COLO668 (cell line): Measurements from ENCODE around the gene PDE1A.

Source experiments
- DNase-seq: peaks from one replicate; lab custom pipeline; 2025; ENCODE audit not compliant: unreplicated experiment; lab: John Stamatoyannopoulos, UW

PDE1A gene

DNA sequence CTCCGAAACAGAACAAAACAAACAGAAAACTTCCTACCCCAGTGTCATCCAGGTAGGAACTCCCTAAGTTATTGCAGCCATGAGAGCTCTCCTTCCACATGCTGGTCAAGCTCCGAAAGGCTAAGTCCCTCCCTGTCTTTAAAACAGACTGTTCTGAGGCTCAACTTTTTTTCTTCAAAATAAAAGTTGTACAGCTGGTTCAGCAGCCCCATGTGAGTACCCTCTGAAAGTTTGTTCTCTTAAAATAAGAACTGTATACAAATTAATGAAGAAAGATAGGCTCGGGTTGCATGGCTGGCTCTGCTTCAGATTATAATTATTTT is at the start of gene PDE1A:
Gene PDE1A (minus strand): TSS at position 119 of the 323 bp plus-strand sequence.
- DNase-seq, result no peak

DNA sequence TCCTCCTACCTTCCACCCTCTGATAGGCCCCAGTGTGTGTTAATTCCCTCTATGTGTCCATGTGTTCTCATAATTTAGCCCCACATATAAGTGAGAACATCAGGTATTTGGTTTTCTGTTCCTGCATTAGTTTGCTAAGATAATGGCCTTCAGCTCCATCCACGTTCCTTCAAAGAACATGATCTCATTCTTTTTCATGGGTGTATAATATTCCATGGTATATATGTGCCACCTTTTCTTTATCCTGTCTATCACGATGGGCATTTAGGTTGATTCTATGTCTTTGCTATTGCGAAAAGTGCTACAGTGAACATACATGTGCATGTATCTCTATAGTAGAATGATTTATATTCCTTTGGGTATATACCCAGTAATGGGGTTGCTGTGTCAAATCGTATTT is 46.8 kb upstream of the PDE1A start:
- no peak for DNase-seq

DNA sequence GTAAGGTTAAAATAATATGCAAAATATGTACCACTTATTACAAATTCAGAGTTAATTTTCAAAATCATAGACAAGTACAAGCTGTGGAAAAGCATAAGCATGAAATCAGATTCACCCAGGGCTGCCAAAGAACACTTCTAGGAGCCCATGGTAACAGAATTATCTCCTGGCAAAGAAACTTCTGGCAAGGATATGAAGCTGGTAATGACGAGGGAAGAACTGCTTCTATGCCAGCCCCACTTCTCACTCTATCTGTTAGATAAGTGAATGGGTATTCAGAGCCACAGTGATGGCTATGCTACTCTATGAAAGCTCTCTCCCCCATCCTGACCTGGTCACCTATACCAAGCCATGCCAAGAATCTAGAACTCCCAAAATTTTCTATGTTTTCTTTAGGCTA is 36.9 kb upstream of the PDE1A start:
- DNase-seq, result no peak

DNA sequence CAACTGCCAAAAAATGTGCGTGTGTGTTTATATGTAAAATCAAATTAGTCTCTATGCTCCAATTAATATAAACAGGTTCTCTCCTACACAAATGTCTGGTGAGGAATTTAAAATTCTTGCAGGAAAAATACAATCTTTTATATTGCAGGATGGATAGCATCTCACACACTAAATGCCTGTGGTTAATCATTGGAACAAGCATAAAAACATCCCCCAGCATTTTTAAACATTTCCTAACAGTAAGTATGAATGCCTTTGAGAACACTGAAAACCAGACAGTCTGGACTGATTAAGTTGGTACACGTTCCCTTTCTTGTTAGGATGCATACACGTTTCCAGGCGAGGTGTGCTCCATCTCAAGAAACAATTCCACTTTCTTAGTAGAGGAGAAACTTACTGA is 29.9 kb upstream of the PDE1A start:
- no peak for DNase-seq

DNA sequence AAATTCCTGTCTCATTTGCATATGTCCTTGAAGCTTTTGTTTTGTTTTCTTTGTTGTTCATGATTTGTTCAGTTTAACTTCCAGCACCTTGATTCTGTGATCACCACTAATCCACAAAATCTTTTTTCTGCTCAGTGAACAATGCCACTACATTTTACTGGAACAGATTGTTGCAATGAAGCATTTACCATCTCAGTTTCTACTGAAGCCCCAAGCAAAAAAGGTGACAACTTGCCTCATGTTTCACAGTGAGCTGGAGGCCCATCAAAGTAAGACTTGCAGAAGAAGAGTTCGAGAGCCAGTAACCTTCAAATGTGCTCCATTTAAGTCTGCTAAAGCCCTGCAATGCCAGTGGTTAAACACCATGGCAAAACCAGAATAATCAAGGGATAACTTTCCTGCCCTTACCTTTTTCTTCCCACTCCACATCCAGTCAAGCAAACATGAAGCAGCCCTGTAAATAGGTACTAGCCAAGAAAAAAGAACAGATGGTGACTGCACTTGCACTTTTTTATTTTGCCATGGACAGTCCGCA is 25.7 kb upstream of the PDE1A start:
- no peak for DNase-seq

DNA sequence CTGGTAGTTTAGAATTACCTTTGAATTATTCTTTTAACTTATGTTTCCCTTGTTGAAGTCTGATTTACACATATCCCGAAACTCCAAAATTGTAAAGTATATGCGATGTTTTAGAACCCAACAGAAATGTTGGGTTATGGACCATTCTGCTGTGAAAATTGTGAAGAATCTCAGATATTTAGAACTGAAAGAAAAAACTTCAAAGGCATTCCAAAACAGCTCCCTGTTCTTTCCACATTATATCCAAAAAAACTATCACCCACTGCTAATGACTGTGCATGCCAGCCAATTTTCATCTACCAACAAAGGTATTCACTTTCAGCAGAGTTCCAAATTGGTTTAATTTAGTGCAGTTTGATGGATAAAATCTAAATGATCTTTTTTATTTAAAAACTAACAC is 21.5 kb upstream of the PDE1A start:
- no peak for DNase-seq

DNA sequence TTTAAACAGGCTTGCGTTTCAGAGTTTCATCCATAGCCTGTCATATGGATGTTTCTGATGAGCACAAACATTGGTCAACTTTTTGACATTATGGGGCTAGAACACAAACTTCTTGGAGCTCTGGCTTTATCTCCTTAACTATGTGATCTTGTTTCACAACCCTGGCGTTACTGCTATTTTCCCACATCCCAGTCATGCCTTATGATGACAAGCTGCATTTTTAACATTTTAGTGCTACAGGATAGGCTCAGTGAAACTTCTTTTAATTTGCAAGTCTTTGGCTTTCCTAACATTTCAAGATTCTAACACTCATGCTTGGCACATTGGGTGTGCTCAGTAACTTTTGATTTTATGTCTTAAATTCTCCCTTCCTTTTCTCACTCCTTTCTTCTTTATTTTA is 21.0 kb upstream of the PDE1A start:
- DNase-seq, result no peak

DNA sequence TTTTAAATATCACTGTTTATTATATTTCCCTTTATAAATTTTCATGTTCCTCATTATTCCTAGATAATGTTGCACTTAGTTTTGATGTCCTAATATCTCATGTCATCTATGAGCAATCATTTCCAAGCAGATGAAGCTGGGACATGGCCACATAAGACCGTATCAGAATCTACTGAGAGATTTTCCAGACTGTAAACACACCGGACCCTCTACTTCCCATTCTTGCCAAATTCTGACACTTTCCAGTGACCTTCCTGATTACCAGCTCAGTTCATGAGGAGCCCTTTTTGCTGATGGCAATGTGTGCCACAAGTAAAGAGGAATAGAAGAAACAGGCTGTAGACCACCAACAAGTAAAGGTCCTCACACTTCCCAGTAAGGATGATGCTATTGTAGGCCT is 20.3 kb upstream of the PDE1A start:
- no peak for DNase-seq

DNA sequence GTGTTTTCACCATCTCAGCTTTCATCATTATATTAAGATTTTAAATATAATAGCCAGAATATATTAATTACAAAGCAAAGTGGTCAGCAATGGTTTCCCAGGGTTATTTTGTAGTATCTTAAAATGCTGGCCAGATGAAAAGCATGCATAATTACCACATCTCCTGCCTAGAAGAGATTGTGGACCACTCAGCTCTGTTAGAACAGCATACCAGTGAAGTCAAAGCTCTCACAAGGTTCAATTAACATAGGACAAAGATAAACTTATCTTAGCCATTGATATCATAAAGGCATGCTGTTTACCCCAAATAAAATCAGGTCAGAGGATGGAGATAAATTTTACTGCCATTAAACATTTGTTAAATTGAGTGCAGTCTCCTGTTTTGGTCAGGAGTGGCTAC is 19.3 kb upstream of the PDE1A start:
- DNase-seq, result no peak

DNA sequence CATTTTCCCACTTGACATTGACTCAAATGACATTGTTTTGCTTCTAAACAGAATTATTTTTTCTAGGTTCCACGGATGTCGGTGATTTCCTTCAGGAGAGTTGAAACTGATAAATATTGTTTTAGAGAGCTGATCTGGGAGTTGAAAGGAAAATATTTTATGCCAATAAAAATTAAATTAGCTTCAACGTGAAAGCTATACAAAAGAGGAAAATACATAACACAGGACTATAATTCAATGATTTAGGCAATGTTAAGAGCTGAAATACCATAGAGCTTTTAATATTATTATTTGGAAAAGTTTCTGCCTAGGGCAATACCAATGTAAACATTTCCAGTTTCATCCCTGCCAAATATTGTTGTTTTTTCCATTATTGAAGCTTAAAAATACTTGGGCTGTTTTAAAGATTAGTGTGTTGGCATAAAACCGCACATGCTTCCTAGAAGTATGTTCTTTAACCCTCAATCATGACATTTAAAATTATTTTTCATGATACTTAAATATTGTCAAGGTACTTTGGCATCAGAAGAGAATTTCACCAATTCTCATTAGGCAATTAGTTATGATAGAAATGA is 18.6 kb upstream of the PDE1A start:
- no peak for DNase-seq

DNA sequence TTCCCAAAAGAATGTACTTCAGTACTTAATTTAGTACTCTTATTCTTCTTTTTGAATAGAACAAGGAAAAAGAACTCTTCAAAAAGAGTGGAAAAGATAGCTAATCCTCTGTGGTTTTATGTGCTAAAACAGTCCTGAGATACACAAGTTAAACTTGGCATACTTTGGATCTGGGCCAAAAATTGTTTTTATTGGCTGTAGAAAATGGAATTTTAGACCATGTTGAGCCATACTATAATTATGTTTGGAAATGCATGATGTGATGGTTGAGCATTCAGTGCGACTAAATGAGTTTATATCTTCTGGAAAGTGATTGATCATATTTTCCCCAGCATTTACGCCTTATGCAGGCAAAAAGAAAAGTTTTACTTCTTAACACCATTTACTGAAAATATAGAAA is 18.0 kb upstream of the PDE1A start:
- no peak for DNase-seq

DNA sequence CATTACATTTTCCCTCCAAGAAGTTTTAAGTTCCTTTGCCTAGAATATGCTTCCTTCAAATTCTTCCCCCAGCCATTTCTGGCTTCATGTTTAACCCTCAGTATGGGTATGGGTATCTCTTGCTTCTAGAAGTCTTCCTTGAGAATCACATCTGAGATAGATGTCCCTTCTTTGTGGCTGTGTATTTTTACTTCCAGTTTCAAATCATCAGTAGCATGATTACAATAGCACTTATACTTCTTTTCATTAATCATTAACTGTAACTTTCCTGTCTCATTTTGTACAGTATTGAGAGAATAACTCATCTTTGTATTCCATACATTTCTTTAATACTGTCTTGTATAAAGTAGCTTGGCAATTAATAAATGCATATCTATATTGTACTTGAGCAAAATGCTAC is 17.3 kb upstream of the PDE1A start:
- DNase-seq, result no peak

DNA sequence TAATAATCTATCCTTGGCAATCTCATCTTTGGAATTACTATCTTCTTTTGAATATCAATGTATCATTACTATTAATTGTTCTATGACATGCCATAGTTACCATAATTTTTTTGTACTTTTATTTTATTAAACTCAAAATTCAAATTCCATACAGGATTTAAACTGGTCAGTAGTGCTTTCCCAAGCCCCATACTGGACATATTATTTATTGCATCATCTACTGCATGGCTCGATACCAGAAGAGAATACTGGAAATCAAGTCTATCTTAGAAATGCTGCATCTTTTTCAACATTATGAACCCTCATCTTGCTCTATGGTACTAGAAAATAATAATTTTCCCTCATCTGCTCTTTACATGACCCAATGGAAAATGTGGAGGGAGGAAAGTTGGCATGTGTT is 9.4 kb upstream of the PDE1A start:
- DNase-seq, result no peak

DNA sequence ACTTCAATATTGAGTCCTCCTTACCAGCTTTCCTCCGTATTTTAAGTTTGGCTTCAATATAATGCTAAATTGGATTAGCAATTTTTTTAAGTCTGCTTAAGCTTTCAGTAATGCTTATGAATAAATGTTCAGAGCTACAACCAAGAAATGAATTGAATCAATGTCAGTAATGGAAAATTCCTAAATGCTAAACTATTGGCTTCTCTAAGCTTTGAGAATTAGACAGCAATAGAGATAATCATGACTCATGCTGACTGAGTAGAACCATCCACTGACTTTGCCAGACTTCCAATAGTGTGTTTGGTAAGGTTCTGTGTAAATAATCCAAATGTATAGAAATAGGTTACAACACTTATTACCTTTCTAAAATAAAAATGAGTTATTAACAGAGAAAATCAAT is 8.9 kb upstream of the PDE1A start:
- no peak for DNase-seq

DNA sequence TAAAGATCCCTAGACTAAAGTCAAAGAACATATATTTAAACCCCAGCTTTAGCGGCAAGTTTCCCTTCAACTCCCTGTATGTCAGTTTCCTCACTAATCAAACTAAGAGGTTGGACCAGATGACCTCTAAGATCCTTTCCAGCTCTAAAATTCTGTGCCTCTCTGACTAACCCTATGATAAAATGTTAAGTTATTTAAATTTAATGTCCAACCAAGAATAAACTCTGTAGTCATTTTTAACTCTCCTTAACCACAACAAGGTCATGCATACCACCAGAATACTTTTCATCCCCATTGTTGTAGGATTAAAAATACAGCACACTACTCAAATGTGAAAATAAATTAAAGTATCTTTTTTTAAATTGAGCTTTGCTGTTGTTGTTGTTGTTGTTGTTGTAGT is 5.2 kb upstream of the PDE1A start:
- no peak for DNase-seq

DNA sequence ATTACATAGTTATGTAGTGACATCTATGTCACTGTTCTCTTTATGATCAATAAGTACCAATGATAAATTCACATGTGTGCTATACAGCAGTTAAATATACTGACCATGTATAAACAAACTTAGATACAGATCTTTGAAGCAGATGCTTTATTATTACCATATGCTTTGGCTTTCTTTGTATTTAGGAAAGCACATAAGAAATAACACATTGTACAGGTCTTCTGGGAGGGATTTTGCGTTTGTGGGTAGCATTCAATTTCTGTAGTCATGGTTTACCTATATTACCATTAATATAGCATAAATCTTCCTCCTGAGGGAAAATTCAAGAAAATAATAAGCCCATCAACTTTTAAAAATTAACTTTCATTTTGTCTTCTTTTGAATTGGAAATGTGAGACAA is 1.6 kb upstream of the PDE1A start:
- DNase-seq, result no peak

DNA sequence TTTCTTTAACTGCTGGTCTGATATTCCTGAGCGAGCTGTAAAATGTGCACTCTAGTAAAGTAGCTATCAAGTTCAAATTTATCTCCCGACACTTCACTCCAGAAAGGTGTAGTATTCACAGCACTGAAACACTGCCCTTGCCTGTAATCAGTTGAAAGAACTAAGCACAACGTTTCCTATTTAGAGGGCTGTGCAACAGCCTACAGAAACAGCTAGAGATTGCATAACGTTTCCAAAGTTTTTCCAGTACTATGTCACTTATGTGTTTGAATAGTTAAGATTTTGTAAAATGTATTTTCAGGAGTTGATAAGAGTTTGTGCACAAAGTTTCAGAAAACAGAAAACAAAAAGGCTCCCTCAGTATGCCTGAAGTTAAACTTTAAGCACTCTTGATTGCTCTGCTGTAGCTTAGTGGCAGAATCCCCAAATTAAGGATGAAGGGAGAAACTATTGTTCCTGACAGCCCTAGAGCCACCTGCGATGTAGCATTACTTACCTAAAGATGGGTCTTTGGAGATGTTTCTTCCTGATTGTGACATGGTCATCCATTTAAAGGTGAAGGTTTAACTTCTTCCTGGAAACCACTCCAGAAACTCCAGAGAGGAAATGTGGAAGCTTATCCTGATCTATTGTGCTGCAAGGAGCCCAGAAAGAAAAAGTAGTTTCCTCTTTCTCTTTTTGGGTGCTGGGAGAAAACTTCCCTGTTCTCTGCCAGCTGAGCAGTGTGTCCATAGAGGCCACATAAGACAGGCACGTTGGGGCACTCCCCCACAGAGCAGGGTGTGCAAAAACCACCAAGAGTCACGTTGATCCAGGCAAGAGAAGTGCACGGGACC is 536 bp downstream of the PDE1A start:
- DNase-seq, result no peak

DNA sequence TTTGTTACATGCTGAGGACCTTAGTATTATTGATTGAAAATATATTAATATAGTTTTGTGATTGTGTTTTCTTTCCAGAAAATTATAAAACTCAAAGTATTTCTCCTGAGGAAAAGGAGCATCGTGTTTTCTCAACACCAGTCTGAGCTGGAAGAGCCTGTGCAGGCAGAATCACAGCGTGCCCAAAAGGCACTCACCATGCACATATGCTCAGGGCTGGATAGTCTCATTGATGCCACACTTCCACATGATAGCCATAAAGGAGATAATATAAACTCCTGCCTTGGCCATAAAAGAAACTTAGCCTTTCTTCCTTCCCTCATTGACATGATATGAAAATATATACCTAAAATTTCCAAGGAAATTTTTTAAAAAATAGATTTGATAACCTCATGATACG is 4.0 kb downstream of the PDE1A start:
- no peak for DNase-seq

DNA sequence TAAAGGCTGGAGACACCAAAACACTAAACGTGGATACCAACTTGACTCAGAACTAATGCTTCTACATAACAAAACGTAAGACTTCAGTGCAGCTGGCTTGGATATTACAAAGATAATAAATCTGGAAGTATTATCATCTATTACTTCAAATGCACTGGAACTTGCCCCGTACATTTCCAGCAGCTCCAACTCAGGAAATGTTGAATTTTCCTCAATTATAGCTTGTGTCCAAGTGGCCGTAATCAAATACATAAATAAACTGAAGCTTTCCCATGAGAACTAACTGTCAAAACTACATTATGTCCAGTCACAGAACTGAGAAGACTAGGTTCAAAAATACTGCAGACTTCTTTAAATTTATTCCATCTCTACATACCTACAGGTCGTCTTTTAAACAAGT is 6.2 kb downstream of the PDE1A start:
- DNase-seq, result no peak

DNA sequence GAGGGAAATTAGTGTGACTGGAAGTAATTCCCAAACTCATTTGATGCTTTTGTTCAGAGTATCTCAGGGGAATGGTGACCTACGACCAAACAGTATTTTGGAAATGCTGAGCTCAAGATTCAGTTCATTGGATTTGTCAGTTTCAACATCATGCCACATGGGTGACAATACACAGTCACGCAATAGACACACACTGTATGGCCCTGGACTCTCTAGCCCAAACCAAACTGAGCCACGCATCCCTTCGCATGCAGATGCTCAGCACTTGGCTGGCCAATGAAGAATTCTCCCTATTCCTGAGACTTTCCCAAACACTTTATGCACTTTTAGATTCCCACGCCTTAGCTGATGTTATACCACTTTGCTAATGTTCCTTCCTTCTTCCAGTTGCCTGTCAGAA is 10.0 kb downstream of the PDE1A start:
- DNase-seq, result no peak

DNA sequence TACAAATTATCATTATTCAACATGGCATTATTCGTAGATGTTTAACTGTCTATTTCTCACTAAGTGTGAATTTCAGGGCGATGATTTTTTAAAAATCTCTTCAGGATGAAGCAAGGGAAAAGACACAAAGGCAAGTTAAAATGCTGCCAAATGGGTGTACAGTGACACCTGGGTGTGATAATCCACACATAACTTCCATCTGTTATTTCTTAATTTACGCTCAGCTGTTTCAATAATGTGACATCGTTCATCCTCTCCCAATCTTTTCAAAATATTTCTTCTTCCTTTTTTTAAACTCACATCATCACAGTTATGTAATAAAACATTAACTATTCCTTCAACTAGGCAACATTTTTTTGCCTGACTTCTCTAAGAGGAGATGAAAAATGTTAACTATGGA is 10.6 kb downstream of the PDE1A start:
- DNase-seq, result no peak

DNA sequence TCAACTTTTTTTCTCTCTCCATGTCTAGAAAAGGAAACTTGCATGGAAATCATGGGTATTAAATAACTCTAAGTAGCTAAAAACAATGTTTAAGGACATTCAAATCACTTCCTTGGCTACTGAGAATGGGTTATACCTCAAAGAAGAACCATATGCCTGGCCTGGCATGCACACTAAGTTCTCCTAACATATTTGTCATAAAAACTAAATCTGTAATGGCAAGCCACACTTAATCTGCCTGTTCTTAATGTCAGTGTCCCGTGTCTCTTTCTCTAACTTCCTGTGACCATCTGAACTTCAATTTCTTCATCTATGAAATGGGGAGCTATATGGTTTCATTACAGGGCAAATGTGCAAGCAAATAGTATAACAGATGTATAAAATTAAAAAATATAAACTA is 11.1 kb downstream of the PDE1A start:
- DNase-seq, result no peak

DNA sequence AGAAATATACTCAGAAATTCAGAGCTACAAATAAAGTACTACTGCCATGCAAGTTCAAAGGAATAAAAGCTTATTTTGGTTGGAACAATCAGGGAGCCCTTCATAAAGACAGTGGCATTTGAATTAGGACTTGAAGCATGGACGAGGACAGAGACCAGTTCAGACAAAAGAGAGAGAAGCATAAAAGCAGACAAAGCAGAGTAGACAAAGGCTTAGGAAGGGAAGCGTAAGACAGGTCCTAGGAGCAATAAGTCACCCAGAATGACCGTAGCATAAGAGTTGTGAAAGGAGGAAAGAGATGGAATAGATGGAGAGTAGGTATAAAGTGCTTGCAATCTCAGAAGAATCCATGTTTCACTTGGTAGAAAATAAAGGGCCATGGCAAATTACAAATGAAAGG is 14.0 kb downstream of the PDE1A start:
- no peak for DNase-seq
